ENCODE results near the gene LPCAT1.

GRCh38 chr5:1448511-1449011, 75.2 kb downstream of the LPCAT1 start:
- TF ChIP-seq EZH2 (IDR thresholded peaks at IDR 0.05; ENCODE audit: insufficient read depth, poor library complexity, severe bottlenecking): no peak
- TF ChIP-seq EZH2phosphoT487 (IDR thresholded peaks at IDR 0.05; ENCODE audit: insufficient read depth, low read depth): no peak
